ENCODE measurements around the gene MT3.

DNA sequence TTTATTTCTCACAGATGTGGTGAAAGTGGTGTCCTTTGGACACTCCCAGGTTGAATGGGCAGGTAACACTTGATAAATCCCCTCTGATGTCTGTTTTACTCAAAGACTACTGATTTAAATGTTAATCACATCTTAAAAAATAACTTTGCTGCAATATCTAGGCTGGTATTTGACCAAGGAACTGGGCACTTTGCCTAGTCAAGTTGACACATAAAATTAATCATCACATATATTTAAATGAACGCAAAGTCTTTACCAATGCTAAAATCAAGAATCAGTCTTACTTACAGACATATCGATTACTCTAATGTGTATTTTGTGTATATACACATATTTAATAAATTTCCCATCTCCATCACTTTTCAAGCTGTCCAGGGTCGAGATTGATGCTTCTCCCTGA, 26.0 kb downstream of the MT3 start:
- TF ChIP-seq, protein P1, sequence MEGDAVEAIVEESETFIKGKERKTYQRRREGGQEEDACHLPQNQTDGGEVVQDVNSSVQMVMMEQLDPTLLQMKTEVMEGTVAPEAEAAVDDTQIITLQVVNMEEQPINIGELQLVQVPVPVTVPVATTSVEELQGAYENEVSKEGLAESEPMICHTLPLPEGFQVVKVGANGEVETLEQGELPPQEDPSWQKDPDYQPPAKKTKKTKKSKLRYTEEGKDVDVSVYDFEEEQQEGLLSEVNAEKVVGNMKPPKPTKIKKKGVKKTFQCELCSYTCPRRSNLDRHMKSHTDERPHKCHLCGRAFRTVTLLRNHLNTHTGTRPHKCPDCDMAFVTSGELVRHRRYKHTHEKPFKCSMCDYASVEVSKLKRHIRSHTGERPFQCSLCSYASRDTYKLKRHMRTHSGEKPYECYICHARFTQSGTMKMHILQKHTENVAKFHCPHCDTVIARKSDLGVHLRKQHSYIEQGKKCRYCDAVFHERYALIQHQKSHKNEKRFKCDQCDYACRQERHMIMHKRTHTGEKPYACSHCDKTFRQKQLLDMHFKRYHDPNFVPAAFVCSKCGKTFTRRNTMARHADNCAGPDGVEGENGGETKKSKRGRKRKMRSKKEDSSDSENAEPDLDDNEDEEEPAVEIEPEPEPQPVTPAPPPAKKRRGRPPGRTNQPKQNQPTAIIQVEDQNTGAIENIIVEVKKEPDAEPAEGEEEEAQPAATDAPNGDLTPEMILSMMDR (IDR thresholded peaks at IDR 0.05): no peak
- no peak for TF ChIP-seq FOXM1 (IDR thresholded peaks at IDR 0.05; ENCODE audit: low read depth)
- TF ChIP-seq RCOR1 (IDR thresholded peaks at IDR 0.05; ENCODE audit: low read length): no peak
- TF ChIP-seq, protein P2, sequence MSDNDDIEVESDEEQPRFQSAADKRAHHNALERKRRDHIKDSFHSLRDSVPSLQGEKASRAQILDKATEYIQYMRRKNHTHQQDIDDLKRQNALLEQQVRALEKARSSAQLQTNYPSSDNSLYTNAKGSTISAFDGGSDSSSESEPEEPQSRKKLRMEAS (IDR thresholded peaks at IDR 0.05; ENCODE audit: low read depth): no peak
- TF ChIP-seq JUND (IDR thresholded peaks at IDR 0.05): no peak
- no peak for TF ChIP-seq SMC3 (IDR thresholded peaks at IDR 0.05; ENCODE audit: low read depth, low read length)
- TF ChIP-seq EP300 (IDR thresholded peaks at IDR 0.05; ENCODE audit: borderline replicate concordance in 1 of 2, low read depth in 1 of 2, low read length in 1 of 2): no peak
- TF ChIP-seq MEF2A (IDR thresholded peaks at IDR 0.05; ENCODE audit: borderline replicate concordance, low read depth): no peak
- no peak for TF ChIP-seq RAD21 (IDR thresholded peaks at IDR 0.05; ENCODE audit: low read length)
- no peak for TF ChIP-seq POLR2AphosphoS5 (IDR thresholded peaks at IDR 0.05; ENCODE audit: low read depth, low read length)
- no peak for TF ChIP-seq TAF1 (IDR thresholded peaks at IDR 0.05; ENCODE audit: borderline replicate concordance, low read depth, low read length)
- TF ChIP-seq TEAD4 (IDR thresholded peaks at IDR 0.05; ENCODE audit: borderline replicate concordance, insufficient read depth): no peak
- TF ChIP-seq EZH2phosphoT487 (IDR thresholded peaks at IDR 0.05; ENCODE audit: borderline replicate concordance, low read depth): no peak

All from SK-N-SH (cell line).